GM12878 (cell line): ENCODE measurements around the gene ITGA6. TPM values are rescaled to one million over a fixed set of nuclear protein-coding genes. Genes with fewer than 3 reads are reported as not detected.

ENCODE experiments used
- BHLHE40 ChIP-seq, 2 experiments: fragments of 450-650 bp in 1 of 2; IDR thresholded peaks; 2 replicates each; pipeline ENCODE4 v1.6.1; 2011 to 2017; ENCODE audit warnings: low read depth in 2 of 2, borderline replicate concordance in 1 of 2, improper control_type of control experiment in 1 of 2, low read length in 1 of 2, mild to moderate bottlenecking in 1 of 2
- CHD1 ChIP-seq: IDR thresholded peaks from 2 replicates; pipeline ENCODE4 v1.6.1; 2012; ENCODE audit warnings: low read depth, low read length, improper control_type of control experiment
- E4F1 ChIP-seq: fragments of 450-650 bp; IDR thresholded peaks from 2 replicates; pipeline ENCODE4 v1.6.1; 2018; ENCODE audit warnings: borderline replicate concordance, mild to moderate bottlenecking; ENCODE audit not compliant: partially characterized antibody
- HDAC2 ChIP-seq: fragments of 200-600 bp; sonication (generic); IDR thresholded peaks from 2 replicates; pipeline ENCODE4 v1.6.1; 2017
- IRF5 ChIP-seq: fragments of 450-650 bp; IDR thresholded peaks from 2 replicates; pipeline ENCODE4 v1.6.1; 2017; ENCODE audit warnings: borderline replicate concordance
- MTA2 ChIP-seq: fragments of 450-650 bp; IDR thresholded peaks from 2 replicates; pipeline ENCODE4 v1.6.1; 2016; ENCODE audit warnings: low read depth, mild to moderate bottlenecking, moderate library complexity
- PAX5 ChIP-seq: IDR thresholded peaks from 2 replicates; pipeline ENCODE4 v1.6.1; 2011; ENCODE audit warnings: low read depth, low read length, borderline replicate concordance
- SKIL ChIP-seq: fragments of 450-650 bp; IDR thresholded peaks from 2 replicates; pipeline ENCODE4 v1.6.1; 2017; ENCODE audit warnings: mild to moderate bottlenecking, low read depth, inconsistent platforms; ENCODE audit not compliant: poor library complexity, severe bottlenecking
- polyA plus RNA-seq, 11 experiments: library from polyadenylated mRNA; depleted of rRNA in 4 of 11; unstranded in 6 of 11; stranded (reverse) in 5 of 11; fragments of >200 nt; fragmentation: Nextera tagmentation in 4 of 11; fragmentation: Illumina TruSeq in 1 of 11; extraction: Ambion mirVana in 4 of 11; extraction: Trizol in 1 of 11; gene quantifications; 1 replicate in 1 of 11; 2 replicates in 10 of 11; pipeline versions ENCODE4 v1.2.1 to v1.2.3, GENCODE V29; 2011 to 2016; ENCODE audit warnings: inconsistent platforms in 2 of 11, missing spikeins in 2 of 11, low read depth in 1 of 11
- total RNA-seq, 4 experiments: library from RNA; depleted of rRNA in 3 of 4; stranded (reverse); fragments of >200 nt in 3 of 4; fragmentation: Illumina TruSeq in 1 of 4; extraction: Trizol in 1 of 4; gene quantifications; 2 replicates each; pipeline versions ENCODE4 v1.2.1 to v1.2.3, GENCODE V29; 2013 to 2021

ITGA6 gene
- total and polyA plus RNA-seq, 10 of the 15 experiments (the other 5 are each of a cell fraction or from before 2014, with no cell fraction given), result 0.01 to 0.36 (median 0.14) TPM; not detected in 2

GRCh38 chr2:172539767-172540166 lies 112.4 kb downstream of the ITGA6 start (continued):
- TF ChIP-seq IRF5, result no peak
- no peak for TF ChIP-seq CHD1
- no peak for TF ChIP-seq SKIL
- no peak for TF ChIP-seq E4F1
- no peak for TF ChIP-seq HDAC2
- no peak for TF ChIP-seq PAX5
- no peak for TF ChIP-seq MTA2
- no peak for TF ChIP-seq BHLHE40 (IDR thresholded peaks at IDR 0.05; ENCODE audit: borderline replicate concordance in 1 of 2, low read depth in 2 of 2, low read length in 1 of 2)
- TF ChIP-seq, all 136 proteins: peak for 0
